Hematopoietic multipotent progenitor cell treated with erythropoietin and hydrocortisone succinate and interleukin-3 and kit ligand, for 15 days (in vitro differentiated cells): ENCODE measurements around the gene ME3.

Source experiments
- DNase-seq: peaks from one replicate; pipeline ENCODE4 v3.0.0-alpha.2; 2015; ENCODE audit warnings: low spot score

ME3 gene

DNA sequence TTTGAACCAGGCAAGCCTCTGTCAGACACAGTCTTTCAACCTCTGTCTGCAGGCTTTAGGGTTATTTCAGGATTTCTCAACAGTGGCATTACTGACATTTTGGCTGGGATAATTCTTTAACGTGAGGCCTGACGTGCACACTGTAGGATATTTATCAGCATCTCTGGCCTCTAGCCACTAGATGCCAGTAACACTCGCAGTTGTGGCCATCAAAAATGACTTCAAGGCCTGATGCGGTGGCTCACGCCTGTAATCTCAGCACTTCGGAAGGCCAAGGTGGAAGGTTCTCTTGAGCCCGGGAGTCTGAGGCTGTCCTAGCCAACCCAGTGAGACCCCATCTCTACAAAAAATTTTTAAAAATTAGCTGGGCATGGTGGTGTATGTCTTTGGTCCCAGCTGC, 184.7 kb downstream of the ME3 start:
- DNase-seq, result no peak

DNA sequence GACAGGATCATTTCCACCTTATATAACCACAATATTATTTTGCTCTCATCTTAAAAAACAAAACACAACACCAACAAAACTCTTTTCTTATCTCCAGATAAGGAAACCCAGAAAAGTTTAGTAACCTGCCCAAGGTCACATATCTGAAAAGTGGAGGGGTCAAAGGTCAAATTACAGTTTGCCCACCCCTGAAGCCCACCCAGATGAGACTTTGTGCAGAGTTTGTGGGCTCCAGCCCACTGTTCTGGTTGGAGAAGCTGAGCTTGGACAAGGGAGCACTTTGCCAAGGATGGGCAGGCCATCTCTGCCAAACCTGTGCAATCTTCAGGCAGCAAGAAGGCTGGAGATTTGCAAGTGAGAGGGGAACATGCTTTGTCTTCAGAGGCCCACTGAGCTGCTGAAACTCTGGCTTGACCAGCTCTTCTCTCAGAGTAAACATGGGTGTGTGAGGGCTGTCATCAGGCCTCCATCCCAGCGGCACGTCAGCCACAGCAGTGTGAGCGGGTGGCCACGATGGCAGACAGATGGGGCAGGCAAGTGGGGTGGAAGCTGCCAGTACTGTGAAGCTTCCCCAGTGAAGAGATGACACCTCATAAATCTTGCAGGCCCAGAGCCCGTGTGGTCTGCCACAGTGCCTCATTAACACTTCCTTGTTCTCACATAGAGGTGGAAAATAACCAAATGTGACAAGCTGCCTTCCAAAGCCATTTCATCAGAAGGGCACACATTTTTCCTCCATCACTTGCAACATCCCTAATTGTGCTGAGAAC, 186.0 kb downstream of the ME3 start:
- no peak for DNase-seq

DNA sequence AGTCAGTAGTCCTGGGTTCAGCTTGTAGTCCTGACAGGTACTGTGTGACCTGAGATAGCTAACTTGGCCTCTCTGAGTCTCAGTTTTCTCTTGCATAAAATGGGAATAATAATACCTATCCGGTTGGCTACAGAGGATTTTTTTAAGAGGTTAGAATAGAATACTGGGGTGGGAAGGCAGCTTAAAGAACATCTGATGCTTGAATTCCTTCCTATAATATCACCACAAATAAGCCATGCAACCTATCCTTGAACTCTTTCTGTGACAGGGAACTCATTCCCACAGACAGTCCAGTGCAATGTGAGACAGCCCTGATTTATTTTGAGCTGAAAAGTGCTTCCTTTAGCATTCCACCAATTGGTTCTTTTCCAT, 187.6 kb downstream of the ME3 start:
- no peak for DNase-seq

DNA sequence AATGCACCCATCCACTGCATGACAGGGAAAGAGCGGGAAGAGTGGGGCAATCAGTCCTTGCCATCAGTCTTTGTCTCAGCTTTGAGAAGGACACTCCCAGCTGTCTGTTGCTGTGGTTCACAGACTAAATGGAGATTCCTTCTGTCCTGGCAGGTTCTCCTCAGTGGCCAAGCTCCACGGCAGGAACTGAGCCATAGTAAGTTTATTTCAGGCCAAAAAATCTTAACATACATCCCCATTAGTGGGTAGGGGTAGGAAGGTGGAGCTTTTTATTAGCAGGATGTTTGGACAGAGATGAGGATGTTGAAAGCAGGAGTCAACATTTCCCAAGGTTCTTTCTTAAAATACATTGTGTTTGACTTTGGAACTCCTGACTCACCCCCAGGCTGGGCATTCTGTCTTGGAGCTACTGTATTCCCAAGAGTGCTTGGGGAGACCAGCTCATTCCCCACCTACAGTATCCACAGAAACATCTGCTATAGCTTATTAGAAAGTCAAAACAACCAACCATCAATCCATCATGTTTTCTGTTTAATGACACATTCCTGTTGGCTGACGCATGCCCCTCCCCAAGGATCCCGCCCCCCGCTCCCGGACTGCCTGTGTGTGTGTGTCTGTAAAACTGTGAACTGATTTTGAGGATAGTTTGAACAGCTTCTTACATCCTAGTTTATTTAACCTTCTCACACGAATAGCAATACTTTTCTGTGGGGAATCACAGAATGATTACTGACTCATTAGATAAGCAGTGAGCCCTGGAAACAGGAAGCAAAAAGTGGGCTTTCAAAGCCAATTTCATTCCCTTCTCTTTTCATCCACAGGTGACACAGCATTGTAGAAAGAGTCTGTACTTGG, 188.2 kb downstream of the ME3 start:
- no peak for DNase-seq

DNA sequence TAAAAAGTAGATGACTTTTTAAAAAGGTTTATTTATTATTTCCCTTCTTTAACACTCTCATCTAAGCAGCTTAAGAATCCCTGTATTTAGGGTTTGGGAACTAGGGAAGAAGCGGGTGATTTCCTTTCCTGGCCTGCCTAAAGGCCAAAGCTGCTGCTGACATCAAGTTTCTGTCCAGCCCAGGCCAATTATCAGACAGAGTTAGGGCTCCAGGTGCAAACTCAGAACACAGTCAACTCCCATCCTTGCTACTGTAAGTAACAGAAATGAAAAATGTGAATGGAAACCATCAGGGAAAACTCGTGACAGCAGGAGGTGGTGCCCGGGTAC, 188.8 kb downstream of the ME3 start:
- DNase-seq, result no peak

DNA sequence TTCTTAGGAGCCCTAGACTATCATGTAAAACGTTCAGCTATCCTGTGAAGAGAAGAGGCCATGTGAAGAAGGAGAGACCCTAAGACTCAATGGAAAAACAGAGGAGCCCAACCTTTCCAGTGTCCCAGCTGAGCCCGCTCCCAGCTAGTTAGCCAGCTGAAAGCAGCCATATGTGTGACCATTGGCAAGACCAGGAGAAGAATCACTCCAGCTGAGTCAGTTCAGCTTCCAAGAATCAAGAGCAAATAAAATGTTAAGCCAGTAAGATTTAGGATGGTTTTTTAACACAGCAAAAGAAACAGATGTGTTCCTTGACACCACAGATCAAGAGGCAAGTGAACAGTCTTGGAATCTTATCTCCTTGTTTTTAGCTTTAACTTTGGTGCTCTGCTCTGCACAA, 189.7 kb downstream of the ME3 start:
- no peak for DNase-seq

DNA sequence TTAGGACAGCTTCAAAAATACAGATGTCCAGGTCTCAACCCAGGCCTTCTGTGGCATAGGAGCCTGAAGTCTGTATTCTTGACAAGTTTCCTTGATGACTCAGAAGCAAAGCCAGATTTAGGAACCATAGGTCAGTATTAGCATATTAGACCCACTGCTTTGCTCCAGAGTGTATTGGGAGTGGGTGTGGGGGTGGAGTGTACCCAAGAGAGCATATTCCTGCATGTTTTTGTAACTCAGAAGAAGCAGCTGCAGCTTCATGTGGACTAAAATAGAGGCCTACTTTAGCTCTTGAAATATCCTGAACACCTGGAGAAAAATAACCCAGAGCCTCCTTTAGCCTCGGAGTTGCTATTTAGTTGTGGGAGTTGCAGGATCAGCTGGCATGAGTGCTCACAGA, 191.0 kb downstream of the ME3 start:
- no peak for DNase-seq

DNA sequence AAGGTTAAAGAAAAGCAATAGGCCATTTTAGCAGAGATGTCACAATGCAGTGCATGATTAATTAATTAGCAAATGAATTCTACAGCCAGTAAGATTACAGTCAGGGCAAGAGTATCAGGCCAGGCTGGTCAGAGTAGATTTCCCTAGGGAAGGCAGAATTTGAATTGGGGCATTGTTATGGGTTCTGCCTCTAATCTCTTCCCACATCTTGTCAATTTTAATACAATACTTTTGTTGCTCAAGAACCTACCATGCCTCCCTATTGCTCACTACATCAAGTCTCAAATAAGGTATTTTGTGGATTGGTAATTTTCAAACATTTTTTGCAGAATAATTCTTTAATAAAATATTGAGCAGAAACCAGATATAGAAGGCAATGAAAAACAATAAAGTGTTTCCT, 194.1 kb downstream of the ME3 start:
- no peak for DNase-seq

DNA sequence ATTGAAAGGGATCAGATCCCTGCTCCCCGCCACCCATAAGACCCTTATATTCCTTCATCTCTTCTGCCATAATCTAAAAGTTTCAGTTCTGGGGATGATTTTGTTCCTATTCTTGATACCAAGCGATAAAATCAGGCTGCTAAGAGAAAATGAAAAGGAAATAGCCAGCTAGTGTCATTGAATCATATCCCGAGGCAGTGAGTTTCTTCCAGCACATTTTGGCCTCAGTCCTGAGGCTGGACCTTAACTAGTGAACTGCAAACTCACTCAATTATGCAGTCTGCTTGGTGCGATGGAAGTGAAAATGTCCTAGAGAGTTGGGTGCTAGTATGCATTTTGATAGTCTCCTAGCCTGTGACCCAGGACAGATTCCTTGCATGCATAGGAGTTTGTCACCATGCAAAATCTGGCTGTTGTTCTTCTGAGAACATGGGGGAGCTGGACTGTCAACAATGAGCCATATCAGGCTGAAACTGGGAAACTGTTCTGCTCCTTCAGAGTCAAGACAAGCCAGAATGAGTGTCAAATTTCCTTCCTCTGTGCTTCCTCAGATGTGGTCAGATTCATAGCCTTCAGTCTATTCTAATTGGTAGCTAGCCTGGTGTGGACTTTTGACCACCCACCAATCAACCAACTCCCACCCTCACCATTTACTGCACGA, 194.8 kb downstream of the ME3 start:
- no peak for DNase-seq

DNA sequence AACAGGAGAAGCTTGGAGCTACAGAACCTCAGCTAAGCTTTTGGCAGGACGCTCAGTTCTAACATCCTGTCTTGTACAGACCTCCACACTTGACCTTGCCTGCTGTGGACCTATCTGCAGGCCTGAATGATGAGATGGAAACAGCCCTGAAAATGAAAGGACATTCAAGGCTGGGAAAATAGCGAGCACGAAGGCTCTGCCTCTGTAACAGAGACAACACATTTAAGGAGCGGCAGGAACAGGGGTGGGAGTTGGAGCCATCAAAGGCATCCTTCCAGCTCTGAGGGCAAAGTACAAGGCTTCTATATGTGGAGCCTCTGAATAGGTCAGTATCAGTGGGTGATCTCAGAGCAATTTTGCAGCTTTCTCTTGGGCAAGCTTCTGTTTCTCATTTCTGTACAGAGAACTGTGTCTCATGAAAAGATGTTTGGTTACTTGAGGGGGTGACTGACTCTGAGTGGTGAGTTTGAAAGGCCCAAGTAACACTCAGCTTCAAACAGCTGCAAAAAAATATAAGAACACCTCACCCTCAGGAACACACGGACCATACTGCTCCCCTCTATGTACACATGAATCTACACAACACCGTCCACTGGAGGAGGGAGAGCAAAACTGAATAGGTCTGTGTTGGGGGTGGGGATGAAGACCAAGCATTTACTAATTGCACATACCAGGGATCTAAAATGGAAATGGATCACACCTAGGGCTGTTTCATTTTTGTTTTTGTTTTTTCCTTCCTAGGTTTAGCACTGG, 196.1 kb downstream of the ME3 start:
- DNase-seq, result no peak

DNA sequence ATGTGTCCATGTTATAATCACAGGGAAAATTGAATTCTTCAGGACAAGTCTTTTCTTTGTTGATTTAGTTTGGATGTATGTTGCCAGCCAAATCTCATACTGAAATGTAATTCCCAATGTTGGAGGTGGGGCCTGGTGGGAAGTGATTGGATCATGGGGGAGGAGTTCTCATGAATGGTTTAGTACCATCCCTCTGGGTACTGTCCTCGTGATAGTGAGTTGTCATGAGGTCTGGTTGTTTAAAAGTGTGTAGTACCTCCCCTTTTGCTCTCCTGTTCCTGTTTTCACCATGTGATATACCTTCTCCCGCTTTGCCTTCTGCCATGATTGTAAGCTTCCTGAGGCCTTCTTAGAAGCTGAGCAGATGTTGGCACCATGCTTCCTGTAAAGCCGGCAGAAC, 197.4 kb downstream of the ME3 start:
- DNase-seq, result no peak

DNA sequence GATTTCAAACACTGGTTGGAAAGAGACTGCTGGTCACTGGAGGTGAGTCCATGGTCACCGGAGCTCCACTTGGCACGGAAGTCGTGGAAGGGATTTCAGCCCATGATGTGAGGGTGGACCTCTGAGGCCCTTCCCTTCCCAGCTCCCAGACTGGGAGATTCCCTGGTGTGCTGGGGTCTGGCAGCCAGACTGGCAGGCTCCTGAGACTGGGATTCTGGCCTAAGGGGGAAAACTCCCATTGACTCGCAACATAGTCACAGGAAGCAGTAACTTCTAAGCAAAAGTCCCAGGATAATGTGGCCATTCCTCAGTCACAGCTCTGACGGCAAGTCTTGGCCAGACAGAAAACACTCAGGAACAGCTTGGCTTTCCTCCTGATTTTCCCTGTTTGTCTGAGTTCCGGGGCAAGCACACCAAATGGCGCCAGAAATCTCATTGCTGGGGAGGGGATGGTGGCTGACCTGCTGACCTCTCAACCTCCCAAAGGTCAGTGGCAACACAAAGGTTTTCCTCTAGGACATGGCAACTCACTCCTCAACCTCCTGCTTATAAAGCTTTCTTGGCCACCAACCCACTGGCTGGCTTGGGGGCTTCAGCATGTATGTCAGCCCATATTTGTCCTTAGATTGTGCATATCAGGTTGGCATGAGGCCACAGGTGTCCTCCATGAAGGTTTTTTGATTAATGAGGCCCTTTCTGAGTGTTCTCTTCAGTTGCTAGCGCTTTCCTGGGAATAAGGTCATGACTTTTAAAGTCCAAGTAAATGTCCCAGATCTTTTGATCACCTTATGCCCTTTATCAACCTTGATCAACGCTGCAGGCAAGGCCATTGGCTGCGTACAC, 198.2 kb downstream of the ME3 start:
- no peak for DNase-seq

DNA sequence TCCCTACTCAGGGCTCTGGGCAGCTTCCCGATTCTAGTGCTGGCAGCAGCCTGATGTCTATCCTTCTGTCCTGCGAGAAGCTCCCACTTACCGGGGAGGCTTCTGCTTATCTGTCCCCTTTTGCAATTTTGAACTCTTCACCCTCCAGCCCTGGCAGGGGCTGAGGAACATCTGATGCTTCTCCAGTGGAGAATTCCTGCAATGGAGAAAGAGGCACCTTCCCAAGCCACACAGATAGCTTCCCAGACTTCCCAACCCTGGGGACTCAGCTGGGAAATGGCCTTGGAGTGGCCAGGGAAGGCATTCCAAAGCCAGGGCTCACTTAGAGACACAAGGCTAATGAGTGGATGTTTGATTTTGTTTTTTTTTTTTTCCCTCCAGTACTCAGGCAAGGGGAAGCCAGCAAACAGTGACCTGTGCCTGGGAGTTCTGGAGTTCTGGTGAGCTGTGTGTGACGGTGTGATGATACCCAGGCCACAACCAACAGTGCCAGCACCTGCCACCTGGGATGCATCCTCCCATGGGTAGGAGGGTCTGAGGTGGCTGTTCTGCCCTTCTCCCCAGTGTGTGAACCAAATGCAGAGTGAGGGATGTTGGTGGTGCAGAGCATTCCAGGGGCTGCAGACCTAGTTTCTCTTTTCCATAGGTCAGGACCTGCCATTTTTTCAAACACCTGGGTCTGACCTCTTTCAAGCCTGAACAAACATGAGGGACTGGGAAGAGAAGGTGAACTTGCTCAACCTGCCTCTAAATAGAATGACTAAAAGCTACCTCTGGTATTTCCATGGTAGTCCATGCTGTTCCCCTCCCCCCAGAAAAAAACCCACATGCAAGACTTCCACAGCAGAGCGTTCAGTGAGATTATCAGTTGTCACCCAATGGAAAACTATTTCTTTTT, 202.7 kb downstream of the ME3 start:
- DNase-seq, result no peak

DNA sequence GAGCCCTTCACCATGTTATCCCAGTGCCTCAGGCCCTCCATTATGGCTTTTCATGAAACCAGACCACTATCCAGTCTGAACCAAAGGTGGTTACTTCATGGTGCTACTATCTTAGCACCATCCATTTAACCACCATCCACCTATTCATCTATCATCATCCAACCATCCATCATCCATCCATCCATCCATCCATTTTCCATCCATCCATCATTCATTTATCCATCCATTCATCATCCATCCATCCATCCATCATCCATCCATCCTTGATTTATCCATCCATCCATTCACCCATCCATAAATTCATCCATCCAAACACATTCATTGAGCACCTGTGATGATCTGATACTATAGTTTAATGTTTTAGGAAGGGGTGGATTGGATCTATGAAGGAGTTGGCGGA, 204.2 kb downstream of the ME3 start:
- no peak for DNase-seq

DNA sequence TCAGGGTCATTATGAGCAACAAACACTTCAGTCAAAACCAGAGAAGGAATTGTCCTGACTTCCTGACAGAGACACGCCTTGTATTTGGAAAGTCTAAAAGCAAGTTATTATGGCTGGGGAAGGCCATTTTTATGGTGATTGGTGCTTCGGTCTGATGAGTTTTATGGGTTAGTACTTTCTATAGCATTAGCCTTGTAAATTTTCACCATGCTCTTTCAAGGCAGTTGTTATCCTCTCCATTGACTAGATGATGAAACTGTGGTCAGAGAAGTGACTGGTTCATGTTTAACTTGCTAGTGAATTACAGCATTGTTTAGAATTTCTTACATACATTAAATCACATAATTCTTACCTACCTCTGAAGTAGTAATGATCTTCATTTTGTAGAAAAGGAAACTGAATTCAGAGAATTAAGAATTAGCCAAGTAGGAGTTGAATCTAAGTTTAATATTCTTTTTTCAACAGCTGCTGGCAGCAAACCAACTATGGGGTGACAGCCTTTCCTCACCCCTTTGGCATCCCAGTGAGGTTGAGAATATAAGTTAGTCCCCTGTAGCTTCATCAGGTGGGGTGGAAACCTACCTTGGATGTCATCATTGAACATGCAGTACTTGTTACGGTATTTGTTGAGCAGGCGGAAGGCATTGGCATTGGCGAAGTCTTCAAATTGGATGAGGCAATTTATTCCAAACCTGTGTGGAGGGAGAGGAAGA, 207.8 kb downstream of the ME3 start:
- no peak for DNase-seq

DNA sequence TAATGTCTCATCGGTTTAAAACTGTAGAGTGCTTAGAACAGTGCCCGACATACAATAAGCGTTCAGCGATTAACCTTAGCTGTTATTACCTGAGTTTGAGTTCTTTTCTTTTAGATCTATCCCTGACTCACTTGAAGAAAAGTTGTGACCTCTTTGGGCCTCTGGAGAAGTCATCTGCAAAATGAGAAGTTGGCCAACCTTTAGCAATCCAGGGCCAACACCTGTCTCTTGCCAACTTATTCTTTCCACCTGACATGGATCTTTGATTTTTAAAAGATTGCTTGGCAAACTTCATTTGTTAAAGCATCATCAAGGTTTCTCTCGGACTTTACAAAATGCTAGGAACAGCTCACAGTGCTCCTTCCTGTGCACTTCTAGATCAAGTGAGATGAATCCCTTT, 208.5 kb downstream of the ME3 start:
- DNase-seq, result no peak

DNA sequence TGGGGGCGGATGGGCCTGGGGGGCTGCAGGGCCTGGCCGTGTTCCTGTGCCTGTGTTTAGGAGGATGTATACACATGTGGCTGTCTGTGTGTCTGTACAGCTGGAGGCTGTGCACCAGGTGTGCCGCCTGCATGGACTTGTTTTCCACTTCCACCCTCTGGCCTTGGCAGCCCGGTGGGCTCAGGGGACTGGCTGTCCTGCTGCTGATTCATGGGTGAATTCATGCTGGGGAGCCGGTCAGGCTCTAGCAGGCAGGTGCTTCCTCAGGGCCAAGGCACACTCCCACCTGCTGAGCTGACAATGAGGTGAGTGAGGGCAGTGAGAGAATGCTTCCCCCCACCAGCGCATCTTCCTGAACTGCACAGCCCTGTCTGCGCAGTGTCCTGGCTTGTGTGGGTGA, 209.3 kb downstream of the ME3 start:
- no peak for DNase-seq

DNA sequence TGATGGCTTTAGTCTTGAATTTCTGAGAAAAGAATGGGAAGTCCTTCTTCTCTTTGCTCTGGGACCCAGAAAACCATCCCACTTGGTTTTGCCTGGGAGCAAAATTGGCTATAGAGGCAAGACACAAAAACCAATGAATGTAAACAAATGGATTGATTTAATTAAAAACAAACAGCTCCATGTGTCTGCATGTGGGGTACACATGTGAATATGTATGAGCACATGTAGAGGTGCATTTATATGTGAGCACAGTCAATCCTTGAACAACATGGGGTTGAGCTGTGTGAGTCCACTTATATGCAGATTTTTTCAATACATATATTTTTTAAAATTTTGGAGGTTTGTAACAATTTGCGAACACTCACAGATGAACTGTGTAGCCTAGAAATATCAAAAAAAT, 210.5 kb downstream of the ME3 start:
- DNase-seq, result no peak

DNA sequence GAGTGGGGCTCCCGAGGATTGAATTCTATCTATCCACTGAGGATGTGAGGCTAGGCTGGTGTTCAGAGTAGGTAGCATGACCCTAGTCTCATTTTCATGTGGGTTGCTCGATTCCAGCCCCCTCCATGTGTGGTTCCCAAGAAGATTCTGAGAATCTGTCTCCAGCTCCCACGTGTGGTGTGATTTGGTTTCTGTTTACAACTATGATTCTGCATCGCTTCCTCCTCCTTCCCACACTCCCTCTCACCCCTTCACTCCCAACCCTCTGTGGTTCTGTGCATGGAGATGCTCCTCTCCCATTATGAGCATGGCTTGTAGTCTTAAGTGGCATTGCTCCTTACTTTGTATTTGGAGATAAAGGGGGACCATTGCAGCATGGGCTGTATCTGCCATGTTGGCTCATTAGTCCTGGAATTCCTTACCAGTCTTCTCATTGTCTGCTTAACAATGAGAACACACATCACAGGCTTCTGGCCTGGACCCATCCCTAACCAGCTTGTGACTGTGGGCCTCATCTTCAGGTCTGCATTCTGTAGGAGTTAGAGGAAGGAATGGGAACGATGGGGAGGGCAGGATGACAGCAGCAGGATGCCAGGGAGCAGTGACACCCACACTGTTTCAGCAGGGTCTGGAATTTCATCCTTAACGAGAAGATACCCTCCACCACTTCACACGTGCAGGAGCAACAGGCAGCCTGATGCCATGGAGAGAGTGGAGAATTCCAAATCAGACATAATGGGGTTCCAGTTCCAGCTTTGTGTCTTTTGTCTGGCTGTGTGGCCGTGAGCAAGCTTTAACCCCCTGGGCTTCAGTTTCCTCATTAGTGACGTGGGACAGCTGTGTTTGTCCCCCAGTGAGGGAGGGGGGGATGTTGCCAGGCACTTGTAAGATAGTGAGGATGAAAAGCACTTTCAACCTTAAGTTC, 211.7 kb downstream of the ME3 start:
- no peak for DNase-seq
